Measurements from ENCODE around the gene AKNAD1.

DNA sequence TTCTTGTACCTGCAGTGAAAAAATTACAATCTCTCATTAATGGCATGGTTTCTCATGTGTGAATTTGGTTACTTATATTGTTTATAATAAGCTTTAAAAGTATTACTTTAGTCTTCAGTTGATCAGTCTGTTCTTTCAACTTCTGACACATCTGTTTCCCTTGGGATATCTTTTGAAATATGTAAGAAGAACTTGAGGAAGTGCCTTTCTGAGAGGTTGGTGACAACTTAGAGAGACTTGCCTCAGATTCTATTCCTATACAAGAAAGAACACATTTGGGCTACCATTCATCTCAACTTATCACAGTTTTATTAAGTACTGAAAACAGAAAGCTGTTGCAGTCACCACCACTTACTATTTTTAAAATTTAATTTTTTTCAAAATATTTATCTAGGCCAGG lies 8.1 kb downstream of the AKNAD1 start:
- TF ChIP-seq, protein P1, sequence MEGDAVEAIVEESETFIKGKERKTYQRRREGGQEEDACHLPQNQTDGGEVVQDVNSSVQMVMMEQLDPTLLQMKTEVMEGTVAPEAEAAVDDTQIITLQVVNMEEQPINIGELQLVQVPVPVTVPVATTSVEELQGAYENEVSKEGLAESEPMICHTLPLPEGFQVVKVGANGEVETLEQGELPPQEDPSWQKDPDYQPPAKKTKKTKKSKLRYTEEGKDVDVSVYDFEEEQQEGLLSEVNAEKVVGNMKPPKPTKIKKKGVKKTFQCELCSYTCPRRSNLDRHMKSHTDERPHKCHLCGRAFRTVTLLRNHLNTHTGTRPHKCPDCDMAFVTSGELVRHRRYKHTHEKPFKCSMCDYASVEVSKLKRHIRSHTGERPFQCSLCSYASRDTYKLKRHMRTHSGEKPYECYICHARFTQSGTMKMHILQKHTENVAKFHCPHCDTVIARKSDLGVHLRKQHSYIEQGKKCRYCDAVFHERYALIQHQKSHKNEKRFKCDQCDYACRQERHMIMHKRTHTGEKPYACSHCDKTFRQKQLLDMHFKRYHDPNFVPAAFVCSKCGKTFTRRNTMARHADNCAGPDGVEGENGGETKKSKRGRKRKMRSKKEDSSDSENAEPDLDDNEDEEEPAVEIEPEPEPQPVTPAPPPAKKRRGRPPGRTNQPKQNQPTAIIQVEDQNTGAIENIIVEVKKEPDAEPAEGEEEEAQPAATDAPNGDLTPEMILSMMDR (IDR thresholded peaks at IDR 0.05; ENCODE audit: low read length): no peak
- TF ChIP-seq EZH2 (optimal IDR thresholded peaks at IDR 0.05; ENCODE audit: low read depth, low read length) (no peak), EZH2phosphoT487 (IDR thresholded peaks at IDR 0.05; ENCODE audit: low read length) (no peak)
